ENCODE data around the gene SNU13. TPM values are rescaled to one million over a fixed set of nuclear protein-coding genes. Genes with fewer than 3 reads are reported as not detected.

SNU13 gene
- total RNA-seq, 1 experiment from 2014 or later = 203 TPM

DNA sequence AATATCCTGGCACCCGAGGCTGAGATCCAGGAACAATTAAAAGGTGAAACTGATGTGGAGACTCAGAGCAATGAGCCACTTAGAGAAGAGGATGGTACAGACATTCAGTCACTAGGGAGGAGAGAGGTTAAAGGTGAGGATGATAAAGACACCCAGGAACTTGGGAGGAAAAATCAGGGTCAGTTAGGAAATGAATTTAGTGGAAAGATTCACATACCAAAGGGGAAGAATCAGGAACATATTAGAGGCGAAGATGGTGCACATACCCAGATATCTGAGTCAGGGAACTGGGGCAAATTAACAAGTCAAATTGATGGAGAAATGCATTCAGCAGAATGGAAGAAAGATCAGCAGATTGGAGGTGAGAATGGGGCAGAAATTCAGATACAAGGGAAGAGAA lies 6.5 kb upstream of the SNU13 start:
- Histone ChIP-seq H3K4me1 (ENCODE audit: insufficient read depth, low read length) (no peaks in the 10 kb centered on the region), H3K23ac (ENCODE audit: insufficient read length, low read depth, low read length) (no peak overlapping the region), H2BK20ac (ENCODE audit: low read depth, low read length, poor library complexity, severe bottlenecking) (no peak overlapping the region), H3K4ac (ENCODE audit: low read depth, low read length) (no peak overlapping the region), H2AFZ (ENCODE audit: low read length) (no peak overlapping the region), H2BK5ac (ENCODE audit: insufficient read length, low read length) (no peak overlapping the region), H4K91ac (ENCODE audit: insufficient read length, low read depth, low read length) (no peak overlapping the region), H4K20me1 (ENCODE audit: control insufficient read depth, insufficient read depth, insufficient read length) (no peaks in the 10 kb centered on the region), H3K27ac (ENCODE audit: insufficient read length, low read depth, low read length) (no peak overlapping the region), H3K23me2 (ENCODE audit: insufficient read length, low read depth, low read length, poor library complexity, severe bottlenecking) (no peaks in the 10 kb centered on the region), H3T11ph (ENCODE audit: low read length) (no peak overlapping the region), H3K27me3 (ENCODE audit: insufficient read depth, low read length) (no peaks in the 10 kb centered on the region), H3K4me2 (ENCODE audit: insufficient read depth, insufficient read length, low read length) (no peak overlapping the region), H2BK120ac (ENCODE audit: low read depth, low read length, poor library complexity, severe bottlenecking) (no peak overlapping the region), H3K9me3 (ENCODE audit: control insufficient read depth, low read depth, low read length) (no peaks in the 10 kb centered on the region), H3K14ac (ENCODE audit: insufficient read depth, low read length) (no peak overlapping the region), H2BK12ac (ENCODE audit: insufficient read length, low read depth, low read length) (no peak overlapping the region), H2AK5ac (ENCODE audit: insufficient read length, low read length) (no peak overlapping the region), H3K18ac (ENCODE audit: insufficient read length, low read depth, low read length) (no peak overlapping the region), H2BK15ac (ENCODE audit: low read depth, low read length) (no peak overlapping the region), H3K56ac (ENCODE audit: insufficient read length, low read depth, low read length) (no peak overlapping the region), H4K5ac (ENCODE audit: insufficient read length, low read depth, low read length) (no peak overlapping the region), H3K79me1 (ENCODE audit: insufficient read depth, low read depth, low read length, poor library complexity, severe bottlenecking) (no peaks in the 10 kb centered on the region), H3K79me2 (ENCODE audit: insufficient read depth, low read length) (no peaks in the 10 kb centered on the region), H4K8ac (replicated peaks; ENCODE audit: insufficient read length, low read depth, low read length) (no peak overlapping the region), H3K9ac (ENCODE audit: extremely low read depth, insufficient read length, low read length) (no peak overlapping the region)
- Mint-ChIP-seq H3K9me3 (no peaks in the 10 kb centered on the region), H3K27ac (no peak overlapping the region), H3K27me3 (ENCODE audit: low read depth) (peaks cover 2% of the 10 kb centered on the region; the same call in 1 of the 2 replicates), H3K36me3 (ENCODE audit: insufficient read depth in 1 of 3, low read depth in 3 of 3) (peaks cover 0 to 1% (median 0%) of the 10 kb centered on the region in 3 experiments; a peak in 1 of 7 replicates), H3K4me3 (no peak overlapping the region), H3K4me1 (peaks cover 11 to 12% of the 10 kb centered on the region in 2 experiments)
- no peak for DNase-seq
- WGBS (ENCODE audit: extremely low coverage, insufficient read length, low lambda C conversion rate) = no CpG with 5 or more reads among the region's 2 CpGs
- TF ChIP-seq, protein P1, sequence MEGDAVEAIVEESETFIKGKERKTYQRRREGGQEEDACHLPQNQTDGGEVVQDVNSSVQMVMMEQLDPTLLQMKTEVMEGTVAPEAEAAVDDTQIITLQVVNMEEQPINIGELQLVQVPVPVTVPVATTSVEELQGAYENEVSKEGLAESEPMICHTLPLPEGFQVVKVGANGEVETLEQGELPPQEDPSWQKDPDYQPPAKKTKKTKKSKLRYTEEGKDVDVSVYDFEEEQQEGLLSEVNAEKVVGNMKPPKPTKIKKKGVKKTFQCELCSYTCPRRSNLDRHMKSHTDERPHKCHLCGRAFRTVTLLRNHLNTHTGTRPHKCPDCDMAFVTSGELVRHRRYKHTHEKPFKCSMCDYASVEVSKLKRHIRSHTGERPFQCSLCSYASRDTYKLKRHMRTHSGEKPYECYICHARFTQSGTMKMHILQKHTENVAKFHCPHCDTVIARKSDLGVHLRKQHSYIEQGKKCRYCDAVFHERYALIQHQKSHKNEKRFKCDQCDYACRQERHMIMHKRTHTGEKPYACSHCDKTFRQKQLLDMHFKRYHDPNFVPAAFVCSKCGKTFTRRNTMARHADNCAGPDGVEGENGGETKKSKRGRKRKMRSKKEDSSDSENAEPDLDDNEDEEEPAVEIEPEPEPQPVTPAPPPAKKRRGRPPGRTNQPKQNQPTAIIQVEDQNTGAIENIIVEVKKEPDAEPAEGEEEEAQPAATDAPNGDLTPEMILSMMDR (conservative IDR thresholded peaks at IDR 0.05) = no peak

All from H9 (cell line).